ENCODE measurements around the gene CLN5.

DNA sequence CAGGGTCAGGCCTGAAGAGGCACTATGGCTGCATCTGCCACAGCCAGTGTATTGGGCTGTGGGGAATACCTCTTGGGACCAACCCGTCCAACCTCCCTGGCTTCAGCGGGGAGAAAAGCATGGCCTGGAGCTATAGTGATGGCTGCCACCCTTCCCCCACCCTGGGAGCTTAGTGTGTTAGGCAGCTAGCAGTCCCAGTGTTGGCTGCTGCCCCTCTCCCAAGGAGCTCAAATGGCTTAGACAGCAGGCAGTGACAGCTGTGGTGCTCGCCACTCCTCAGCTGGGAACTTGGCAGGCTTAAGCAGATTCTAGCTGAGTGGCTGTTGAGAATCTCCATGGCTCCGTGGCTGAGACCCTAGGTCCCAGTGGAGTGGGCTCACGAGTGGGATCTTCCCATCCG lies 23.8 kb upstream of the CLN5 start:
- TF ChIP-seq CTCF (conservative IDR thresholded peaks at IDR 0.05 in 1 of 2, IDR thresholded peaks at IDR 0.05 in 1 of 2; ENCODE audit: extremely low read depth in 1 of 2, insufficient read depth in 1 of 2, low read depth in 1 of 2, low read length in 2 of 2): no peak
- TF ChIP-seq EZH2 (IDR thresholded peaks at IDR 0.05; ENCODE audit: borderline replicate concordance, low read length): no peak

All from mammary epithelial cell (primary cell).